ENCODE measurements around the gene HSD3B7.

DNA sequence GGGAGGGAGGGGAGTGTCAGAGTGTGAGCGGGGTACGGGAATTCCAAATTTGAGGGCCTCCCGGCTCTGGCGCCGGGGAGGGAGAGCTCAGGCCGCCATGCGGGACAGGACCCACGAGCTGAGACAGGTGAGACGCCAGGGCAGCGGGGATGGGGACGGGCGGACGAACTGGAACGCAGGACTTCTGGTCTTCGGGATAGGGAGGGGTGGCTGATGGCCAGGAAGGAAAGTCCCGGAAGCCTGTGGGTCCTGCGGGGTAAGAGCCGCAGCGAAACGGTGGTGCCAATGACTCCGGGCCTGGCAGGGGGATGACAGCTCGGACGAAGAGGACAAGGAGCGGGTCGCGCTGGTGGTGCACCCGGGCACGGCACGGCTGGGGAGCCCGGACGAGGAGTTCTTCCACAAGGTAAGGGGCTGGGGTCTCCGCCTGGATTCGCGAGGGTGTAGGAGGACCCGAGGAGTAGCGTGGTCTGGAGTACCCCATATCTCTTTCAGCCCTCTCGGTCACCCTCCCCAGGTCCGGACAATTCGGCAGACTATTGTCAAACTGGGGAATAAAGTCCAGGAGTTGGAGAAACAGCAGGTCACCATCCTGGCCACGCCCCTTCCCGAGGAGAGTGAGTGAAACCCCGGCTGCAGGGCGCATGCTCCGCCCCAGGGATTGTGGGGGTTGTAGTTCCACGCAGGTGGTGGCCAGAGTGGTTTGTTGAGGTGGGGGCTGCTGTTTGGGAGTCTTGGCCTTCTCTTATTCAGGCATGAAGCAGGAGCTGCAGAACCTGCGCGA is 48.9 kb downstream of the HSD3B7 start:
- TF ChIP-seq CTCF (conservative IDR thresholded peaks at IDR 0.05; ENCODE audit: low read depth, low read length) (no peak), EZH2 (IDR thresholded peaks at IDR 0.05; ENCODE audit: borderline replicate concordance, low read depth, low read length, poor library complexity, severe bottlenecking) (no peak)
